GDM1 (cell line): ENCODE results near the gene SYCE3.
"Not testable (repeated sequence)": the region's sequence is repeated elsewhere in the genome, so short reads cannot be mapped to it uniquely, and the experiment has no call there.

ENCODE experiments used
- DNase-seq: peaks from one replicate; lab custom pipeline; 2025; lab: John Stamatoyannopoulos, UW

Gene SYCE3, protein sequence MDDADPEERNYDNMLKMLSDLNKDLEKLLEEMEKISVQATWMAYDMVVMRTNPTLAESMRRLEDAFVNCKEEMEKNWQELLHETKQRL

DNA sequence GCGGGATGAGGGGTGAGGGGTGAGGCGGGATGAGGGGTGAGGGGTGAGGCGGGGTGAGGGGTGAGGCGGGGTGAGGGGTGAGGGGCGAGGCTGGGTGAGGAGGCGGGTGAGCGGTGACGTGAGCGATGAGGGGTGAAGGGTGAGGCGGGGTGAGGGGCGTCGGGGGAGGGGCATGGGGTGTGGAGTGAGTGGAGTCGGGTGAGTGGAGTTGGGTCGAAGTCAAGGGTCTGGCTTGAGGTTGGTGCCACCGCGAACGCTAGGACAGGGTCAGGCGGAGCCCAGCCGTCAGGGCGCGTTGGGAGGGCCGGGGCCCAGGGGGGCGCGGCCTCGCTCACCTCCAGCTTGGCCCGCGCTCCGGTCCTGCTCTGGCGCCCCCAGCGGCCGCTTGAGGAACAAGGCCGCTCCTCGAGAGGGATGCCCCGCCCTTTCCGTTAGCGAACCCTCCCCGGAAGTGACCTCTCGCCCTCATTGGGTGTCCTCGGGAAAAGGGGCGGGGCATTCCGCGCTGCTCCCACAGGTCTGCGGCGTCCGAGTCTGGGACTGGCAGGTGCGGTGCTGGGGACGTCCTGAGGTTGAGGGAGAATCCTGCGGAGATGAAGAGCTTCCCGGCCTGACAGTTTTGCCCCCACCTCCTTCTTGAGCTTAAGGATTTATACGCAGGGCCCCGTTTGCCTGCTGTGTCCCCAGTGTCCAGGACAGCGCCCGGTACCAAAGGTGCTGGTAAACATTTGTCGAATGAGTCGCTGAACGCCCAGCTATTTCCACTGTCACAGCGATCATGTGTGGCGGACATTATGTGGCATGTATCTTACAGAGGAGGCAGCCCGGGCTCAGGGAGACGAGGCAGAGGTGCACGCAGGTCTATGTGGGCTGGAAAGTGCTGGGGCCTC, at the start of gene SYCE3:
TSS of gene SYCE3 (minus strand) at position 397 of the 890 bp plus-strand sequence. CDS start 6,514 bp downstream, outside the sequence.
- DNase-seq, result peak; percentile 91

DNA sequence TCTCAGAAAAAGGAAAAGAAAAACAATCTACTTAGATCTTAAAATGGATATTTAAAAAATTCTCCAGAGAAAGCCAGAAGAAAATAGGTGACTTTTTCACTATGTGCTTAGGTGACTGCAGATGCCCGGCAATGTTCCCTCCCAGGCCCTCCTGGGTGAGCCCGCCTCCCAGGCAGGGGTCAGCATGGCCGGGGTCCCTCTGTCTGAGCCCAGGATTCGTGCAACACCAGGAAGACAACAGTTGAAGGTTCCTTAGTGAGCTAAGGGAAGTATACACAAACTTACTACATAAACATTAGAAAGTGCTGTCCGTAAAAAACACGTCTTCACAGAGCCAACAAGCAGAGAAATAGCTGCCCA, 49.4 kb upstream of the SYCE3 start:
- DNase-seq, result no peak

DNA sequence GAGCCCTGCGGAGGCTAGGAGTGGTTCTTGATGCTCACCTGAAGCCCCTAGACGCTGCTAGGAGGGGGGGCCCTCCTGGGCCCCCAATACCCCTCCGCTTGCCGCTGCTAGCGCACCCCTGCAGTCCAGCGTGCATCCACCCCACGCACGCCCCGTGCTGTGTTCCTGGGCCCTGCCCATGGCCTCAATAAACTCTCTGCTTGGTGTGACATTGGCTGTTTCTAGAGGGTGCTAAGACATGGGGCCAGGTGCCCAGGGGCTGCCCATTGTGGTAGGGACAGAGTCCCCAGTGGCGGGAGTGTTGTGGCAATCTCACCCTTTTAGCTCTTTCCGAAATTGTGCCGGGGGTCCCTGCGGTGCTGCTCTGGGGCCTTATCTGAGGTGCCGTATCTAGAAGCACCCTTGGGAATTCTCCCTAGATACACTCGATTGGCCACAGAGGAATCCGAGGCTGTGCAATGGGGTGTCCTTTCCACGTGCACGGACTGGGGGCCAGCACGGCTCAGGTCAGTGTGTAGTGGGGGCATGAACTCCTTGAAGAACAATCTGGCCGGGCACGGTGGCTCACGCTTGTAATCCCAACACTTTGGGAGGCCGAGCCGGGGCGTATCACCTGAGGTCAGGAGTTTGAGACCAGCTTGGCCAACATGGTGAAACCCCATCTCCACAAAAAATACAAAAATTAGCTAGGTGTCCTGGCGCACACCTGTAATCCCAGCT, 48.8 kb upstream of the SYCE3 start:
- DNase-seq, result no peak

DNA sequence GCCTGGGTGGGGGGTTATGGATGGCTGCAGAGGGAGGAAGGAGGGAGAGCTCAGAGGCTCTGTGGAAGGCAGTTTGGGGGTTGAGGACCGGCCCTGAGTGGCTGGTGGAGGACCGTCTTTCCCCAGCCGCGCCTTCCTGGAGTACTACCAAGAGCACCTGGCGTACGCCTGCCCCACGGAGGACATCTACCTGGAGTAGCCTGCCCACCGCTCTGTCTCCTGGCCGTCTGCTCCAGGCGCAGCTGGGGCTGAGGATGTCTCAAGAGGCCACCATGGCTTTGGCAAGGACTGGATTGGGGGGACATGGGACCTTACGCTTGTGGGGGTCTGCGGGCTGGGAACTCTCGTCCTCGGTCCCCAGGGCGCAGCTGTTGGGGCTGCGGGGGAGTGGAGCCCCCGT, 47.9 kb upstream of the SYCE3 start:
- DNase-seq, result no peak

DNA sequence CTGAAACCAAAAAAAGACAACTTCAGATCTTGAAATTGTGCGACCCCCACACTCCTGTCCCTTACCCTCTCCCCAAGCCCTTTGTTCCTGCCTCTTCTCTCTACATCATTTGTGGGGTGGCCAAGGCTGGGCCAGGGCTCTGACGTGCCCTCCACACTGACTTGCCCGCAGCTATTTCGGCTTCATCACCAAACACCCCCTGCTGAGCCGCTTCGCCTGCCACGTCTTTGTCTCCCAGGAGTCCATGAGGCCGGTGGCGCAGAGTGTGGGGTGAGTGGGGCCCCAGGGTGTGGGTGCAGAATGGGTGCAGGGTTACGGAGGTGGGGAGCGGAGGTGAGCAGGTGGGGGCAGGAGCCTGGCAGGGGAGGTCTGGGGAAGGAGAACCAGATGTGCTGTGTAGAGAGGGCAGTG, 47.3 kb upstream of the SYCE3 start:
- no peak for DNase-seq

DNA sequence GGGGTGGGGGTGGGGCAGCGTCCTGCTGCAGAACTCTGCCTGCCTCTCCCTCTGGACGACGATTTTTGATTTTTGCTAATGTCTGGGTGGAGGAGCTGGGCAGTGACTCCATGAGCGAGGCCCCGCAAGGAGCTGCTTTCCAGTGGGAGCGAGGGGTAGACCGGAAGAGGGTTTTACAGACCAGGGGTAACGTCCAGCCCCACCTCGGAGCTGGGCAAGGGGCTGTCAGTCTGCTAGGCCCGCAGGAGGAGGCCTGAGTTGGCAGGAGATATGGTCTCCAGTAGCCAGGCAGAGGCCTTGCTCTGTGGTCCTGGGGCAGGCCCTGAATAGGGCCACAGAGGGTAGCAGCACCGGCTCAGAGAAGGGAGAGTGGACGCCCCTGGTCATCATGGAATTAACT, 46.9 kb upstream of the SYCE3 start:
- DNase-seq, result no peak

DNA sequence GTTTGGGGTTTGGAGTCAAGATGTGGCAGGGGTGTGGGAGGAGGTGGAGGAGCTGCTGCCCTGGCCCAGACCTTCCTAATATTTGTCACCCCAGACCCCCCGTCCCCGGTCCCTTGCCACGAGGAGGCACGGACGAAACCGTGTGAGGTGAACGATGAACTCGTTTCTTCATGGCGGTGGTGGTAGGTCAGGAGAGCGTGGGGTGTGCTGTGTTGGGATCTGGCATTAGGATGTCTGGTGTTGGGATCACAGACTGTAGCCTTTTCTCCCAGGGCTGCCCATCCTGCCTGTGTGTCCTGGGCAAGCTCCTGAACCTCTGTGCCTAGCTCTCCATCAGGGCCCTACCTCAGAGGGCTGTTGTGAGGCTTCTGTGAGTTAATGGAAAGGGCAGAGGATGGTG, 46.3 kb upstream of the SYCE3 start:
- DNase-seq, result no peak

DNA sequence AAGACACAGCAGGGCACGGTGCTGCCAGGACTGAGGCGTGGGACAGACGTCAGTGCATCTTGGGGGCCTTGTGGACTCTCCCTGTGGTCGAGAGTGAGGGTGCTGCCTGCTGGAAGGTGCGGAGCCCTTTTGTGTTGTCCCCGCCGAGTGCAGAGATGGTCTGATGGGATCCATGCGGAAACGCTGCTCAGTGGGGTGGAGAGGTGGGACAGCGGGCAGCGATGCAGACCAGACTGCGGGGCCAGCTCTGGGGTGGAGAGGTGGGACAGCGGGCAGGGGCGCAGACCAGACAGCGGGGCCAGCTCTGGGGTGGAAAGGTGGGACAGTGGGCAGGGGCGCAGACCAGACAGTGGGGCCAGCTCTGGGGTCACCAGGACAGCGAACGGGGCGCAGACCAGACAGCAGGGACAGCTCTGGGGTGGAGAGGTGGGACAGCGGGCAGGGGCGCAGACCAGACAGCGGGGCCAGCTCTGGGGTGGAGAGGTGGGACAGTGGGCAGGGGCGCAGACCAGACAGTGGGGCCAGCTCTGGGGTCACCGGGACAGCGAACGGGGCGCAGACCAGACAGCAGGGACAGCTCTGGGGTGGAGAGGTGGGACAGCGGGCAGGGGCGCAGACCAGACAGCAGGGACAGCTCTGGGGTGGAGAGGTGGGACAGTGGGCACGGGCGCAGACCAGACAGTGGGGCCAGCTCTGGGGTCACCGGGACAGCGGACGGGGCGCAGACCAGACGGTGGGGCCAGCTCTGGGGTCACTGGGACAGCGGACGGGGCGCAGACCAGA, 45.5 kb upstream of the SYCE3 start:
- not testable (repeated sequence) for DNase-seq

DNA sequence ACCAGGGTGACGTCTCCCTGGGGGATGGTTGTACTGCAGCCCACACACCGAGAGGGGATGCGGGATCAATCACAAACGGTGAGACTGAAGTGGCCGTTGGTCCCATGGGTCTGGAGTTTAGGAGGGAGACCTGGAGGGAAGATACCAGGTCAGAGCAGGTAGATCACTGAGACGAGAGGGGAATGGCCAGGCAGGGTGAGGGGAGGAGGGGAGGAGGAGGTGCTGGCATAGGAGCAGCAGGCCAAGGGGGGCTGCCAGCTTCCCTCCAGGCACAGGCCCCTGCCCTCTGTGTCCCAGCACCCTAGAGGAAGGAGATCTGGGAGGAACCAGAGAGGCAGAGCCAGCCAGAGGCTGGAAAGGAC, 44.9 kb upstream of the SYCE3 start:
- DNase-seq, result no peak

DNA sequence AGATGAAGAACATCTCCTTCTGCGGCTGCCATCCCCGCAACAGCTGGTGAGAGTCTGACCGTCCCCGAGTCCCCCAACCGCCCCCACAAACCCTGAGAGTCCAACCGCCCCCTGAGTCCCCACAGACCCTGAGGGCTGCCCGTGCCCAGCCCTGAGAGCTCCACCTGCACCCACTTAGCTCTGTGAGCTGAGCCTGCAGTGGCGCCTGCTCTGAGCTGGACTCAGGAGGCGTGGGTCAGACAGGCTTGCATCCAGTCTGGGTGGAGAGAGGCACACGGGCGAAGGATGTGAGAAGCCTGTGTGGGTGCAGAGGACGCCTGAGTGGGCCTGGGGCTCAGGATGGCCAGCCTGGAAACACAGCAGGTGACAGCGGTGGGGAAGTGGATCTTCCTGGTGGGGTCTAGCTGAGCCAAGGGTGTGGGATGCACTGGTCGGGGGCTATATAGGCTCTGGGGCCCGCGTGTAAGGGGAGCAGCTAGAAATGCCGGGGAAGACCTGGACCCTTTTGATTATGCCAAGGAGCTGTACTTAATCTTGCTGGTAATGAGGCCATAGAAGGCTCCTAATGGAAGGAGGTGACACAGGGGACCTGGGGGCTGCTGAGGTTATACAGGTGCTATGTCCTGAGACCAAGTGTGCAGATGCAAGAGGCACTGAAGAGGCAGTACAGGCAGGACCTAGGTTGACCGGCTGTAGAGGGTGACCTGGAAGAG, 44.4 kb upstream of the SYCE3 start:
- DNase-seq, result no peak

DNA sequence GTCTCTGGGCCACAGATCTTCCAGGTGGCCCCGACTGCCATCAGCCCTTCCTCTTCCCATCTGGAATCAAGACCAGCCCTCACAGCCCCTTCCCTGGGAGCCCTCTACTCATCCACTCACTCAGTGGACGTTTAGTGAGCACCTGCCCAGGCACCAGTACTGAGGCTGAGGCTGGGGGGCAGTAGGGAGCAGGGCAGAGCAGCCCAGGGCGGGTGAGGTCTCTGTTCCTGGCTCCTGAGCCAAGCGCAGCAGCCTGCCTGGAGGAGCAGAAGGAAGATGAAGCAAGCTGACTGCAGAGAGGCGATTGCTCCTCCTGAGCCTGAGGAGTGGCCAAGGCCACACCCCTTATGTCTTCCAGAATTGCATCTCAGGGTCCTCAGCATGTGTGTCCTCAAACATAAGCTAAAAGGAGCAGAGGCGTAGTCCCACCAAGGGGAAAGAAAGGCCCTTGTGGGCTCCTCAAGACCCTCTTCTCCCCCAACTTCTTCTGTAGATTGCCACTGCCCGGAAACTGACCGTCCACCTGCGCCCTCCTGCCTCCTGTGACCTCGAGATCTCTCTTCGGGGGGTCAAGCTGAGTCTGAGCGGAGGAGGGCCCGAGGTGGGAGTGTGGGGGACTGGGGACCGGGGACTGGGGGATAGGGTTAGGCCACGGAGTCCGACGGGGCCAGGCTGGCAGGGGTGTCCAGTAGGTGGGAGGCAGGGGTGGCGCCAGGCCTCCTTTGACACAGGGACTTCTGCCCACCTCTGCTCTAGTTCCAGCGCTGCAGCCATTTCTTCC, 43.6 kb upstream of the SYCE3 start:
- DNase-seq, result no peak

DNA sequence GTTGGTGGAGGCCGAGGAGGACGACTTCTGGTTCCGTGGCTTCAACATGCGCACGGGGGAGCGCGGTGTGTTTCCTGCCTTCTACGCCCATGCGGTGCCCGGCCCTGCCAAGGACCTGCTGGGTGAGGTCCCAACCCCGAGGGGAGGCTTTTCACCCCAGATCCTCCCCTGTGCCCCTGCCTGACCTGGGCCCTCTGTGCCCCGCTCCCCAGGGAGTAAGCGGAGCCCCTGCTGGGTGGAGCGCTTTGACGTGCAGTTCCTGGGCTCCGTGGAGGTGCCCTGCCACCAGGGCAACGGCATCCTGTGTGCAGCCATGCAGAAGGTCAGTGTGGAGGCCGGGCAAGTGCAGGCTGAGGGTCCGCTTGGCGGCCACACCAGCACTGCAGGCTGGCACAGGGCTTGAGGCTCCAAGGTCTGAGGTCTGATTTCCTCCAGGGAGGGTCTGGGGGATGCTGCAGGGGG, 42.9 kb upstream of the SYCE3 start:
- no peak for DNase-seq

DNA sequence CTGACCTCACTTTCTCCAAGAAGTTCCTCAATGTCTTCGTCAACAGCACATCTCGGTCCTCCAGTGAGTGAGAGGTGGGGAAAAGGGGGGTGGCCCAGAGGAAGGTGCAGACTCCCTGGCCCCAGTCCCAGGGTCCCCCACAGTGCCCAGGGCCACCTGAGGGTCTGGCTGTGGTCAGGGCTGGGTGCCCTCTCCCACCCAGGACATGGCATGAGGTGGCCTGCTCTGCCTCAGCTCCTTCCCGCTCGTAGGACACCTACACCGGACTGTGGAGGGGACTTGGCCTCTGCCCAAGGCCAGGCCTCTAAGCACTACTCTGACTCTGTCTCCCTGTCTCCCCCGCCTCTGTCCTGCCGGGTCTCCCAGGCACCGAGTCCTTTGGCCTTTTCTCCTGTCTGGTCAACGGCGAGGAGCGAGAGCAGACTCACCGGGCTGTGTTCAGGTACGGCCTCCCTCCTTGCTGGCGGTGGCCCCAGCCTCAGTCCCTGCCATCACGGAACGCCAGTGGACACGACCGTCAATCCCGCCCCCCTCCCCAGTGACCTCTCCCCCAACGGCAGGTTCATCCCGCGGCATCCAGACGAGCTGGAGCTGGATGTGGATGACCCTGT, 42.4 kb upstream of the SYCE3 start:
- DNase-seq, result no peak

DNA sequence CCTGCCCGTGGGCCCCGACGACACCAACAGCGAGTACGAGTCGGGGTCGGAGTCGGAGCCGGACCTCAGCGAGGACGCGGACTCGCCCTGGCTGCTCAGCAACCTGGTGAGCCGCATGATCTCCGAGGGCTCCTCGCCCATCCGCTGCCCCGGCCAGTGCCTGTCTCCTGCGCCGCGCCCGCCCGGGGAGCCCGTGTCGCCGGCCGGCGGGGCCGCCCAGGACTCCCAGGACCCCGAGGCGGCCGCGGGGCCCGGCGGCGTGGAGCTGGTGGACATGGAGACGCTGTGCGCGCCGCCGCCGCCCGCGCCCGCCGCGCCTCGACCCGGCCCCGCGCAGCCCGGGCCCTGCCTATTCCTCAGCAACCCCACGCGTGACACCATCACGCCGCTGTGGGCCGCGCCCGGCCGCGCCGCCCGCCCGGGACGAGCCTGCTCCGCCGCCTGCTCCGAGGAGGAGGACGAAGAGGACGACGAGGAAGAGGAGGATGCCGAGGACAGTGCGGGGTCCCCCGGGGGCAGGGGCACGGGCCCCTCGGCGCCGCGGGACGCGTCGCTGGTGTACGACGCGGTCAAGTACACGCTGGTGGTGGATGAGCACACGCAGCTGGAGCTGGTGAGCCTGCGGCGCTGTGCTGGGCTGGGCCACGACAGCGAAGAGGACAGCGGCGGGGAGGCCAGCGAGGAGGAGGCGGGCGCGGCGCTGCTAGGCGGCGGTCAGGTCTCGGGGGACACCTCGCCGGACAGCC, 41.7 kb upstream of the SYCE3 start:
- DNase-seq, result no peak

DNA sequence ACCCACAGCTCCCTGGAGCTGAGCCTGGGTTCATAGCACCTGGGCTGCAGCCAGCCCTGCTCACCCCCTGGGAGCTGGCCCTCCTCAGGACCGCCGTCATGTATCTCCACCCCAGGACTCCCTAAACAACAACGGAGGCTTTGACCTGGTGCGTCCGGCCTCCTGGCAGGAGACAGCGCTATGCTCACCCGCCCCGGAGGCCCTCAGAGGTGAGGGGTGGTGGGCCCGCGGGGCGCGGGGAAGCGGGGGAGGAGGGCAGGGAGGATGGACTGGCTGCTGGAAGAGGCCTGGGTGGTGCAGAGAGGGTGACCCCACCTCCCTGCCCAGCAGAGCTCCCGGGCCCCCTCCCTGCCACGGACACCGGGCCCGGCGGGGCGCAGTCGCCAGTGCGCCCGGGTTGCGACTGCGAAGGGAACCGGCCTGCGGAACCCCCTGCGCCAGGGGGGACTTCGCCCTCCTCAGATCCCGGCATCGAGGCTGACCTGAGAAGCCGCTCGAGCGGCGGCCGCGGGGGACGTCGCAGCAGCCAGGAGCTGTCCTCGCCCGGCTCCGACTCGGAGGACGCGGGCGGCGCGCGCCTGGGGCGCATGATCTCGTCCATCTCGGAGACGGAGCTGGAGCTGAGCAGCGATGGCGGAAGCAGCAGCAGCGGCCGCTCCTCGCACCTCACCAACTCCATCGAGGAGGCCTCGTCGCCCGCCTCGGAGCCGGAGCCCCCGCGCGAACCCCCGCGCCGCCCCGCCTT, 41.0 kb upstream of the SYCE3 start:
- DNase-seq, result no peak

DNA sequence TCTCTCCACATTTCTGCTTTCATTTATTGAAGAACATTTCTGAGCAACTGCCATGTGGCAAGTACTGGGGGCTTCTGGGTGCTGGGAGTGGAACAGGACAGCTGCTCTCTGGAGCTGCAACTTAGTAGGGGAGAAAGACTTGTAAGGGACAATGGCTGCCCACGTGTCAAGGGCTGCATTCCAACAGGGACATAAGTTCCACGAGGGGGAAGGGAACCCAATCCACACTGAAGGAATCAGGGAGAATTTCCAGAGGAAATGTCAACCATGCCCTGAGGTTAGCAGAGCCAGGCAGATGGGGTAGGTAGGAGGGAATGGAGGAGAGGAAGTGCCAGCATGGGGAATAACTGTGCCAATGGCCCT, 39.6 kb upstream of the SYCE3 start:
- DNase-seq, result no peak

DNA sequence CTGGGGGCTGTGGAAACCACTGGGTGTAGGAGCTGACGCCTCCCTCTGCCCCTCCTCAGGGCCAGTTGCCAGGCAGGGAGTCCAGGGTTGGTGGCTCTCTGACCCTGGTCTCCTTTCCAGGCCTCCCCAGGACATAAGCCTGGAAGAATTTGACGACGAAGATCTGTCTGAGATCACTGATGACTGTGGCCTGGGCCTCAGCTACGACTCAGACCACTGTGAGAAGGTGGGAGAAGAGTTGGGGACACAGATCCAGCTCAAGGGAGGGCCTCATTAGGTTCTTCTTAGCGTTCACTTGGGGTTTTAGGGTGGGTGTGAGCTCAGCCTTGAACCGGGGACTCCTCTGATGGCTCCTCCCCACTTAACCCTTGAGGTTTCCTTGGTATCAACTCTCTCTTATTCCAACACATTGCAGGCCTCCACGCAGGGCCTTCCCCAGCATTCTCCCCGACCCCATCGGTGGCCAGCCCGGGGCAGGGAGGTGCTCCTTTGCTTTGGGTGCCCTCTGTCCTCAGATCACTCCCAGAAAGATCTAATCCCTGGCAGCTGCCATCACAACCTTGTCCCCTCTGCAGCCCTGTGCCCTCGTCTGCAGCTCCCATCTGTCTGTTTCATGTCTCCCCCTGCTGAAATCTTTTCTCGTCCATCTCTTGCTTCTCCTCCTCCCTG, 39.1 kb upstream of the SYCE3 start:
- DNase-seq, result no peak

DNA sequence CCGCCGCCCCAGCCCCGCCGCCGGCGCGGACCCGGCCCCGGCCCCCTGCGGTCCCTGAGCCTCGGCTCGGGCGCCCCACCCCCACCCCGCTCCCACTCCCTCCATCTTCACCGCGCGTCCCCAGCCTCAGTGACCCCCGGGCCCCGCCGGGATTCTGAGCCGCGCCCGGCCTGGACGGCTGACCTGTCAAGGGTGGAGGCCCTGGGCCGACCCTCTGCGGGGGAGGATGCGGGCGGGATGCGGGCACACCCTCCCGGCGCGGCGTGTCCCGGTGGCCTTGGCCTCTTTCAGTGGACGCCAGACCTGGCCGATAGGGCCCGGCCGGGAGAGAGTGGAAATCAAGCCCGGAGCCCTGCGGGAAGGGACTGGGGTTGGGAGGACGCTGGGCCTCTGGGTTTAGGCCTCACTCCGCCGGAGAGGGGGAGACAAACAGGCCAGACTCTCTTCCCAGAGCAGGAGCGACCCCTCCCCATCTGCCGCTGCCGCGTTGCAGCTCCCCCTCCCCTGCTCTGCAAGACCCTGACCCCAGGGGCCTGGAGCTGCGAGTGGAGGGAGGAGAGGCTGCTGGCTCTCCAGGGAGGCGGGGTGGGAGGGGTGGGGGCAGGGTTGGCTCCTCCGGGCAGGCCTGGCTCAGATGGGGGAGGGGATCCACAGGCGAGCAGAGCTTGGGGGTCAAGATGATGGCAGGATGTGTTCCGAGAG, 38.4 kb upstream of the SYCE3 start:
- no peak for DNase-seq
